Prostate gland (tissue), 2 donors: ENCODE measurements around the gene GDF15.

ENCODE experiments used
- CTCF ChIP-seq, 4 experiments: fragments of 200-600 bp in 2 of 4; fragments of 450-650 bp in 2 of 4; sonication (generic) in 2 of 4; IDR thresholded peaks; 1 replicate in 3 of 4; 2 replicates in 1 of 4; pipeline ENCODE4 v1.5.1; 2016 to 2019; ENCODE audit warnings: antibody characterized with exemption in 4 of 4, mild to moderate bottlenecking in 2 of 4, moderate library complexity in 2 of 4
- POLR2A ChIP-seq: fragments of 450-650 bp; IDR thresholded peaks from one replicate; pipeline ENCODE4 v1.6.1; 2016; ENCODE audit warnings: antibody characterized with exemption, mild to moderate bottlenecking
- POLR2AphosphoS5 ChIP-seq: sonication (generic); formaldehyde crosslinking; IDR thresholded peaks from one replicate; pipeline ENCODE4 v1.6.1; 2017; ENCODE audit warnings: antibody characterized with exemption

DNA sequence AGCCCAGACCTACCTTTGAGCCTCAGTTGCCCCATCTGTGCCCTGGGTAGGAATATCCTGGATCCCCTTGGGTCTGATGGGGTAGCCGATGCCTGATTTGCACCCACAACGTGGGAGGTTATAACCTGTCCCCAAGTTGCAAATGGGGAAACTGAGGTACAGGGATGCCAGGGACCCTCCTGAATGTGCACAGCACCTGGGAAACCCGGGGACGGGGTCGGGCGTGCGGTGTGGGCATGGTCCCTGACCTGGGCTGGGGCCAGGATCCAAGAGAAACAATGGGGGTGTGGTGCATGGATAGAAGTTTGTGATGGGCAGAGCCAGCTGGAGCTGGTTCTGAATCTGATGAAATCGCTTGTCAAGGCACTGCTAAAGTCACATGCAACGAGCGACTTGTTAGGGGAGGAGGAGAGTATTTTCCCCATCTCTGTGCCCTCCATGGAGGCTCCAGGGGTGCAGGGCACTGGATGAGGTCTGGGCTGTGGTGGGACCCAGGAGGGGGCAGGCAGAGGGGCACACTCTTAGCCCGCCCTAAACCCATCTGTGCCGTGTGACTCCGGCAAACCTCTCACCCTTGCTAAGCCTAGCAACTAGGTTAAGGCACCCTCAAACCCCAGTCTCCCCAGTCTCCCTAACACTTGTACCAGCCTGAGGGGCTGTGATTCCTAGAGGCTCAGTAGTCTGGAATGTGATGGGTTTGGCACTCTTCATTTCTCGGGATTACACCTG lies 749 bp downstream of the GDF15 start:
- no peak for TF ChIP-seq CTCF (IDR thresholded peaks at IDR 0.05)
- TF ChIP-seq POLR2A: no peak
- TF ChIP-seq POLR2AphosphoS5: no peak
